D721Med (cell line): ENCODE data around the gene CYP4F22.
"Not testable (repeated sequence)": the region's sequence is repeated elsewhere in the genome, so short reads cannot be mapped to it uniquely, and the experiment has no call there.

Experiments
- DNase-seq: peaks from one replicate; pipeline ENCODE4 v3.0.0; 2011; ENCODE audit warnings: low spot score; ENCODE audit not compliant: insufficient read length
- FAIRE-seq: peaks from 2 replicates; lab custom pipeline; 2011; peaks lifted over from hg19 to GRCh38; lab: Jason Lieb, UNC
- CTCF ChIP-seq: IDR thresholded peaks from 2 replicates; pipeline ENCODE4 v1.5.1; 2012; ENCODE audit warnings: mild to moderate bottlenecking, control low read depth; ENCODE audit not compliant: insufficient read depth; ENCODE audit errors: missing control alignments

CYP4F22 gene

GRCh38 chr19:15589760-15590451, 81.6 kb downstream of the CYP4F22 start:
- DNase-seq = no peak
- no peak for FAIRE-seq
- TF ChIP-seq CTCF = no peak

GRCh38 chr19:15591796-15592195, 83.5 kb downstream of the CYP4F22 start:
- TF ChIP-seq CTCF = no peak
- no peak for DNase-seq
- no peak for FAIRE-seq

GRCh38 chr19:15592506-15592905, 84.2 kb downstream of the CYP4F22 start:
- DNase-seq, FAIRE-seq: not testable (repeated sequence)

GRCh38 chr19:15593766-15594165, 85.4 kb downstream of the CYP4F22 start:
- not testable (repeated sequence) for DNase-seq

GRCh38 chr19:15595069-15595468, 86.7 kb downstream of the CYP4F22 start:
- no peak for TF ChIP-seq CTCF
- FAIRE-seq = no peak
- DNase-seq = no peak

More at GRCh38 chr19:15593766-15594165, 85.4 kb downstream of the CYP4F22 start:
- not testable (repeated sequence) for FAIRE-seq
